Adipose tissue (tissue), 3 donors: ENCODE data around the gene FBXW10B. TPM values are rescaled to one million over a fixed set of nuclear protein-coding genes. Genes with fewer than 3 reads are reported as not detected.
"Not testable (repeated sequence)": the region's sequence is repeated elsewhere in the genome, so short reads cannot be mapped to it uniquely, and the experiment has no call there.

Source experiments
- H3K27ac ChIP-seq: one replicate; pipeline ENCODE4 v1.5.1; 2013; ENCODE audit warnings: low read depth, low read length
- WGBS, 3 donors: extraction: QIAGEN DNeasy Blood & Tissue Kit; methylation state at CpG; one replicate each; pipeline ENCODE4 v1.1.7; 2013; 5-methylcytosine and 5-hydroxymethylcytosine counted together
- polyA plus RNA-seq, 3 donors: library from polyadenylated mRNA; stranded (reverse); fragments of 200-250 nt; gene quantifications; one replicate each; pipeline ENCODE4 v1.2.3, GENCODE V29; 2013
- donor health status: healthy with polysubstance abuse.
- donor health status: Bipolar disorder and iron deficiency.
- donor health status: healthy.

FBXW10B gene
- polyA plus RNA-seq, 3 donors = 0.49 to 2.2 (median 0.88) TPM

DNA sequence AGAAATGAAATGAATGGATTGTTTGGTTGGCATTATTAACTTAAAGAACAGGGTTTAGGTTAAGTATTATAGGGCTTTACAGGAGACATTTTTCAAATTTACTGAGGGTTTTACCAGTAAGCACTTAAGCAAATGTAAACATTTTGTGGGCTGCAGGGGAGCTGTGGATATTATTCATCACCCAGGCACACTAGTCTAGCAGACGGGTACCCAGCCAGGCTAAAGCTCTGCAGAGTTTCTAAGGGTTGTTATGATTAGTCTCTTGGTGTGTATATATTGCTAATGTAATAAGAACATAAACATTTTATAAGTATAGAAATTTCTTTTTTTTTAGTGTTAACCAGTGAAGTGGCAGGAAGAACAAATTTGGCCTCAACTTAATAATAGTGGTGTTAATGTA, 42.7 kb downstream of the FBXW10B start:
- no CpG with 5 or more reads among the region's 1 CpG for WGBS, 3 donors
- not testable (repeated sequence) for H3K27ac ChIP-seq

DNA sequence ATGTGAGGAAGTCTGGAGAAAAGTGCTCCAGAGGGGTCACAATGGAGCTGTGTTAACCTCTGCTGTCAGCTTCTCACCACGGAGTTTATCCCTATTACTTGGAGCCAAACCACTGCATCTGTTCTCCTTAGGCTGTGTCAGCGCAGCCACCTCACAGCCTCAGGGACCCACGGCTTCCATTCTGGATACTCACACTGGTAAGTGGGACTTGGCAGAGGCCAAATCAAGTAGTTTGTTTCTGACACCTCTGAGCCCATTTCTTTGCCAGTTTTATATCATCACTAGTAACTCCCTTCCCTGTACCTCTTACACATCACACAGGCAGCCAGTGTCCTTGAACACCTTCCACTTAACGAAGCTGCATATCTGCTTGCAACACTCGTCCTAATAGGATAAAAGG, 44.8 kb downstream of the FBXW10B start:
- not testable (repeated sequence) for H3K27ac ChIP-seq
- 91 to 95% (median 93%) methylated on average over 2 of the region's 5 CpGs for WGBS, 3 donors

DNA sequence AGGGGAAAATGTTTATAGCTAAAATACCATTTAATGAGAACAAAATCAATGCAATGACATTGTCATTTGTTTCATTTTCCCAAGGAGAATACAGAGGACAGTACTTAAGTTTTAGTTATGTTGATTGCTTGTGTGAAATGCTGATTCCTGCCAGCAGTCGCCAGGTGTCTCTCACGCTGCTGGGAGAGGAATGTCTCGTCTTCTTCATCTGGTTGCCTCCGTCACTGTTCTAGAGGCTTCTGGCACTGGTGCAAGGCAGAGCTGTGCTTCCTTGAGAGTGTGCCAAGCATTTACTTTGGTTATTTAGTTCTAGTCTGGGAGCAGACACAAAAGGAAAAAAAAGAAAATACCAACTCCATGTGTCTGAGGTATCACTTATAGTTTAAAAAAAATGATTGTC, 45.6 kb downstream of the FBXW10B start:
- WGBS, 3 donors = 13 to 59% (median 55%) methylated on average over 4 of the region's 4 CpGs
- not testable (repeated sequence) for H3K27ac ChIP-seq

Other genes starting within 250 kb of the FBXW10B start
- gene CDRT4, start 152.1 kb downstream of the FBXW10B start, polyA plus RNA-seq = 1 to 10 TPM in 2 of 3 donors, not detected in 1; 1.3 to 3.8 TPM
- 1 to 10 TPM; 2.2 to 5.5 (median 2.4) TPM for gene TVP23C, start 56.2 kb downstream of the FBXW10B start, polyA plus RNA-seq
- gene TRIM16, start 64.6 kb upstream of the FBXW10B start, polyA plus RNA-seq = 10 to 100 TPM in 2 of 3 donors, 1 to 10 TPM in 1; 7.8 to 15.5 (median 15.3) TPM
- gene ZNF286A, start 80.0 kb upstream of the FBXW10B start, polyA plus RNA-seq = 1 to 10 TPM; 2.5 to 7.3 (median 3.1) TPM
- gene TBC1D26, start 112.6 kb upstream of the FBXW10B start, polyA plus RNA-seq = under 1 TPM in 1 of 3 donors, not detected in 2; 0.05 TPM